Activated T-helper 17 cell treated with anti-CD3 and anti-CD28 coated beads, Interleukin-2, amount 50 U/mL, for 72 hours (primary cell): ENCODE data around the gene DDI2. TPM values are rescaled to one million over a fixed set of nuclear protein-coding genes. Genes with fewer than 3 reads are reported as not detected.
"Not testable (repeated sequence)": the region's sequence is repeated elsewhere in the genome, so short reads cannot be mapped to it uniquely, and the experiment has no call there.

Source experiments
- ATAC-seq: fragments of 150-1000 bp; cut with Tn5 transposase; replicated peaks from 2 replicates; pipeline ENCODE4 v1.10.0; 2021; ENCODE audit warnings: mild to moderate bottlenecking, moderate library complexity
- H3K27ac Mint-ChIP-seq: one replicate; pipeline ENCODE4 v1.8.0; 2022; ENCODE audit warnings: mixed read lengths
- H3K27me3 Mint-ChIP-seq: one replicate; pipeline ENCODE4 v1.8.0; 2022; ENCODE audit warnings: mixed read lengths
- H3K36me3 Mint-ChIP-seq: one replicate; pipeline ENCODE4 v1.8.0; 2022; ENCODE audit warnings: low read depth, mild to moderate bottlenecking, mixed read lengths
- H3K4me1 Mint-ChIP-seq: one replicate; pipeline ENCODE4 v1.8.0; 2022; ENCODE audit warnings: mixed read lengths
- H3K4me3 Mint-ChIP-seq: one replicate; pipeline ENCODE4 v1.8.0; 2022; ENCODE audit warnings: mild to moderate bottlenecking, mixed read lengths
- H3K9me3 Mint-ChIP-seq: one replicate; pipeline ENCODE4 v1.8.0; 2022; ENCODE audit warnings: mixed read lengths
- total RNA-seq, 2 donors: library from RNA; stranded (reverse); gene quantifications; one replicate each; pipeline ENCODE4 v1.2.3, GENCODE V29; 2022

The DDI2 gene
- total RNA-seq, 2 donors from 2014 or later, result 28.3 to 39.3 TPM

DNA sequence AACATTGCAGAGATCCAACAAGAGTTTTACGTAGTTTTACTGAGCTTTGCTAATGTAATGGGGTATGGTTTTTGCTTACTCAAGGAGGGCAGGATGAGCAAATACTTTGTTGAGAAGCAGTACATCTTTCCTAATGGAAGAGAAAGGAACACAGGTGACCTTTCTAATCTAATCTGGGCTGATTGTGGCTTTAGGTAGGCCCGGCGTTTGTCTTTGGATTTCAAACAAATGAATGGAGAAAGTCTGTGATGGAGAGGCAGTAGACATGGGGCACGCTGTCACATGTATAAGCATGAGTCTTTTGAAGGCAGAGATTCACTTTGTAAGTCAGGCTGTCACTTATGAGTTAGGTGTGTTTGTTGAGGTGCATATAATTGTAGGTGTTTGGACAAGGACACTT is 68.6 kb downstream of the DDI2 start:
- Mint-ChIP-seq H3K27ac (peak overlapping the region; percentile 84), H3K9me3 (no peaks in the 10 kb centered on the region), H3K27me3 (no peaks in the 10 kb centered on the region), H3K36me3 (peaks cover 8% of the 10 kb centered on the region), H3K4me1 (peaks cover 23% of the 10 kb centered on the region), H3K4me3 (peak overlapping the region; percentile 85)
- no peak for ATAC-seq

DNA sequence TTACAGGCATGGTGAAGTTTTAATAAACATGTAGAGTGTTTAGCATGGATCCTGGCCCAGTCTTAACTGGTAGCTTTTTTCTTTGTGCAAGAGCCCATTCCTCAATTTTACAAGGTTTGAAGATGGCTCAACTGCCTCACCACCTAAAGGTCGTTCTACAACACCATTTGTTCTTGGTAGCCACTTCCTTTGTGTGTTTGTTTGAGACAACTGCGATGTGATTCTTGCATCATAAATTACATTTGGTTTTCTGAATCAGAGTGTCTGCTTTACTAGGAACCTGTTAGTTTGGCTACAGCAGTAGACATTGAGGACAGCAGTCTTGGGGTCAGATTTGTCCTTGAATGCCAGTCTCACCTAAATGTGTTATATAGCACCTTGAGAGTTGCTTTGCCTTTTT is 70.2 kb downstream of the DDI2 start:
- ATAC-seq, result no peak
- no peak overlapping the region for H3K27ac Mint-ChIP-seq
- peaks cover 8% of the 10 kb centered on the region for H3K36me3 Mint-ChIP-seq
- H3K4me1 Mint-ChIP-seq, result peaks cover 24% of the 10 kb centered on the region
- H3K9me3 Mint-ChIP-seq, result no peaks in the 10 kb centered on the region
- no peaks in the 10 kb centered on the region for H3K27me3 Mint-ChIP-seq
- H3K4me3 Mint-ChIP-seq, result no peak overlapping the region

DNA sequence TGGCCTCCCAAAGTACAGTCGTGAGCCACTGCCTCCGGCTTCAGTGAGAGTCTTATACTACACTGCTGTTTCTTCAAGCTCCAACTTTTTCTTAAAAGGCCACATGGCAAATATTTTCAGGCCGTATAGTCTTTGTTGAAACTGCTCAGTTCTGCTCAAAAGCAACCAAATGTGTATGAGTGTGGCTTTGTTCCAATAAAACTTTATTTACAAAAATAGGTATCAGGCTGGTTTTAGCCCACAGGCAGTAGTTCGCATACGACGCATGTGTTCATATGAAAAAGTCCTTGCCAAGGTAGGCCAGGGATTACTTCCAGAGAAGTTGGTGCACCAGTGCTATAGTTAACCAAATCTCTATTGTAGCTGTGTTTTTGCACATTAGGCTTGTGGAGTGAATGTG is 73.1 kb downstream of the DDI2 start:
- no peaks in the 10 kb centered on the region for H3K9me3 Mint-ChIP-seq
- H3K4me3 Mint-ChIP-seq, result no peak overlapping the region
- H3K27me3 Mint-ChIP-seq, result no peaks in the 10 kb centered on the region
- H3K4me1 Mint-ChIP-seq, result peaks cover 18% of the 10 kb centered on the region
- peaks cover 8% of the 10 kb centered on the region for H3K36me3 Mint-ChIP-seq
- no peak overlapping the region for H3K27ac Mint-ChIP-seq
- no peak for ATAC-seq

DNA sequence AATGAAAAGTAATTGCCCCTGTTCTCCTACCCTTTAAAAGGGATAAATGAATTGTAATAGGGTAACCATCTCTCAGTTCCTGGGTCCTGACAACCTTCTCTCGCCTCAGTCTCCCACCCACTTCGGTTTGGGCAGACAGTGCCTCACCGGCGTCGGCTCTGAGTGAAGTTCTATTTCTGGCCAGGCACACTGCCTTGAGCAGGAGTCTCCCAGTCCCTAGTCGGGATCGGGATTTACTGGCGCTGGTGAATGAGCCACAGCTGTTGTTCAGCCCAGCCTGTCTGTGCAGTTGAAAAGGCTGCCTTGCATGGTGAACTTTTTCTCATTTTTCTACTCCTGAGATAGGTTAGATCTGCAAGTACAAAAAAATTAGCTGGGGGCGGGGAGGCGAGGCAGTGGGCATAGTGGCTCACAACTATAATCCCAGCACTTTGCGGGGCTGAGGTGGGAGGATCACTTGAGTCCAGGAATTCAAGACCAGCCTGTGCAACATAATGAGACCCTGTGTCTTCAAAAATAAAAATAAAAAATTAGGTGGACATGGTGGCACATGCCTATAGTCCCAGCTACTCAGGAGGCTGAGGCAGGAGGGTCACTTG is 74.3 kb downstream of the DDI2 start:
- peaks cover 13% of the 10 kb centered on the region for H3K4me1 Mint-ChIP-seq
- no peak overlapping the region for H3K4me3 Mint-ChIP-seq
- no peaks in the 10 kb centered on the region for H3K27me3 Mint-ChIP-seq
- peaks cover 8% of the 10 kb centered on the region for H3K36me3 Mint-ChIP-seq
- no peak overlapping the region for H3K27ac Mint-ChIP-seq
- ATAC-seq, result no peak
- H3K9me3 Mint-ChIP-seq, result no peaks in the 10 kb centered on the region

DNA sequence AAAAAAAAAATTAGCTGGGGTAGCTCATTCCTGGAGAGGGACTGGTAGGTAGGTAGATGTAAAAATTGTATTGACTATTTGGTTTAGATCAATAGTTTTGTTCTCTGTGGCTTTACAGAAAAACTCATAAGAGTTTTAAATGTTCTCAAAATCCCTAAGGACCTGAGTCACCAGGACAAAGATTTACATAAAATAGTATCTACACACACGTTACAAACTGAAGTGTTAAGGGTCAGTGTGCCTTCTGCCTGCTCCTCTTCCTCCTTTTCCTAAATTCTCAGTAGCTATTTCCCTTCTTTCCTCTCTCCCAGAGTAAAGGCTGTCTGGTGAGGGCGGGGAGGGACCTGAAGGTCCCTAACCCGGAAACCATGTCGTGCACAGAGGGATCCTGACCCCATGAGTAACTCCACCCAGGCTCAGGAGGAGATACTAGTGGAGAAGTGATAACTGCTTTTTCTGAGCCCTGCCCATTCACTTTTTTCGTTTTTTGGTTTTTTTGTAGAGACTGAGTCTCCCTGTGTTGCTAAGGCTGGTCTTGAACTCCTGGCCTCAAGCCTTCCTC is 74.9 kb downstream of the DDI2 start:
- Mint-ChIP-seq H3K27ac (no peak overlapping the region), H3K4me3 (no peak overlapping the region), H3K27me3 (no peaks in the 10 kb centered on the region), H3K36me3 (peaks cover 8% of the 10 kb centered on the region), H3K9me3 (no peaks in the 10 kb centered on the region), H3K4me1 (peaks cover 20% of the 10 kb centered on the region)
- ATAC-seq, result no peak

DNA sequence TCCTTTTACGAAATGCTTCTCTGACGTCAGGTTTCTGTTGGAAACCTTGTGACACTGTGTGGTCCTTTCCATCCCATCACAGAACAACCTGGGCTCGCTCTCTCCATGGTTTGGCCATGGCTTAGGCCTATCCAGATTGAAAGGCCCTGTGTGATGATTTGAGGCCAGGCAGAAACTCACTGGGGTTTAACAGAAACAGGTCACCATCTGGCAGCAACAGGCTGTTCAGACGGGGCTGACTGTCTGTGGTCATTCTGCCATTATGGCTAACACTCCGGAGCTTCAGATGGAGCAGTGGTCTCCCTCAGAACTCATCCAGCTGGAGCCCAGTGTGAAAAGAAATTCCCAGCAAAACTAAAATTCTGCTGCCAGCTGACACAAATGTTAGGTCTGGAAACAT is 76.1 kb downstream of the DDI2 start:
- Mint-ChIP-seq H3K36me3 (no peaks in the 10 kb centered on the region), H3K9me3 (no peaks in the 10 kb centered on the region), H3K4me3 (no peak overlapping the region), H3K4me1 (peaks cover 16% of the 10 kb centered on the region), H3K27me3 (no peaks in the 10 kb centered on the region), H3K27ac (no peak overlapping the region)
- ATAC-seq, result no peak

DNA sequence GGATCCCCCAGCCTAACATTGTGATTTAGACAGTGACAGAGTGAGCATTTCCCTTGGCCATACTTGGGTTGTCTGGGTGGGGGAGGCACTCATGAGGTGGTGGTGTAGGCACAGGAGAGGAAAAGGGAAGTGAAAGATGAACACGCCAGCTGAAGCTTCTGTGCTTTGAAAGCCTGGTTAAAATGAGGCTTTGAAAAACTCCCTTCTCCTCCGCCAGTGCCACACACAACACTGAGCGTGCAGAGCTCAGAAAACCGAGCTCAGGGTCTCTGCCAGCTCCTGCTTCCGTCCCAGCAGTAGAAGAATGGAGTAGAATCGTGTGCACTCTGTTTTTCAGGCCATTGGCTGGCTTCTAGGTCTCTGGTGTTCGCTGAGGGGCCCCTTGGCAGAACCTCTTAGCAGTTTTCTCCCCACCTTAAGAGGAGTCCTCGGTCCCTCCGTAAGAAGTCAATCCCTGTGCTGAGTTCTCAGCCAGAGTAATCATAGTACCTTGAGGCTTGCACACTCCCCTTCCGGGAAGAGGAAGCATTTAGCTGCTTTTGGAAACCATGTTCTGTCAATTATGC is 79.8 kb downstream of the DDI2 start:
- Mint-ChIP-seq H3K4me1 (peaks cover 18% of the 10 kb centered on the region), H3K4me3 (peak overlapping the region; percentile 77), H3K27ac (peak overlapping the region; percentile 91), H3K36me3 (no peaks in the 10 kb centered on the region), H3K9me3 (no peaks in the 10 kb centered on the region), H3K27me3 (no peaks in the 10 kb centered on the region)
- peak; percentile 89 for ATAC-seq

DNA sequence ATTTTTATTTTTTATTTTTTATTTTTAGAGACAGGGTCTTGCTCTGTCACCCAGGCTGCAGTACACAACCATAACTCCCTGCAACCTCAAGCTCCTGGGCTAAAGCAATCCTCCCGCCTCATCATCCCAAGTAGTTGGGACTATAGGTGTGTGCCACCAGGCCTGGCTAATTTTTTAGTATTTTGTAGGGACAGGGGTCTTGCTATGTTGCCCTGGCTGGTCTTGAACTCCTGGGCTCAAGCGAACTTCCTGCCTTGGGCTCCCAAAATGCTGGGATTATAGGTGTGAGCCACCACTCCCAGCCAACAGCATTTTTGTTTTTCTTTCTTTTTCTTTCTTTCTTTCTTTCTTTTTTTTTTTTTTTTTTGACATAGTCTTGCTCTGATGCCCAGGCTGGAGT is 80.9 kb downstream of the DDI2 start:
- H3K9me3 Mint-ChIP-seq, result no peaks in the 10 kb centered on the region

DNA sequence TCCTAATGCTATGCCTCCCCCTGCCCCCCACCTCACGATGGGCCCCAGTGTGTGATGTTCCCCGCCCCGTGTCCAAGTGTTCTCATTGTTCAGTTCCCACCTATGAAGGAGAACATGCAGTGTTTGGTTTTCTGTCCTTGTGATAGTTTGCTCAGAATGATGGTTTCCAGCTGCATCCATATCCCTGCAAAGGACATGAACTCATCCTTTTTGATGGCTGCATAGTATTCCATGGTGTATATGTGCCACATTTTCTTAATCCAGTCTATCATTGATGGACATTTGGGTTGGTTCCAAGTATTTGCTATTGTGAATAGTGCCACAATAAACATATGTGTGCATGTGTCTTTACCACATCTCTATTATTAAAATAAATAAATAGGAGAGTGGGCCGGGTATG is 82.1 kb downstream of the DDI2 start:
- H3K4me1 Mint-ChIP-seq, result peaks cover 15% of the 10 kb centered on the region
- not testable (repeated sequence) for ATAC-seq, H3K4me3 Mint-ChIP-seq, H3K36me3 Mint-ChIP-seq, H3K27me3 Mint-ChIP-seq, H3K9me3 Mint-ChIP-seq, H3K27ac Mint-ChIP-seq

More for the DNA sequence above, 80.9 kb downstream of the DDI2 start:
- H3K36me3 Mint-ChIP-seq, result no peaks in the 10 kb centered on the region
- no peak for ATAC-seq
- peaks cover 15% of the 10 kb centered on the region for H3K4me1 Mint-ChIP-seq
- H3K27ac Mint-ChIP-seq, result no peak overlapping the region
- no peaks in the 10 kb centered on the region for H3K27me3 Mint-ChIP-seq
- H3K4me3 Mint-ChIP-seq, result no peak overlapping the region

DNA sequence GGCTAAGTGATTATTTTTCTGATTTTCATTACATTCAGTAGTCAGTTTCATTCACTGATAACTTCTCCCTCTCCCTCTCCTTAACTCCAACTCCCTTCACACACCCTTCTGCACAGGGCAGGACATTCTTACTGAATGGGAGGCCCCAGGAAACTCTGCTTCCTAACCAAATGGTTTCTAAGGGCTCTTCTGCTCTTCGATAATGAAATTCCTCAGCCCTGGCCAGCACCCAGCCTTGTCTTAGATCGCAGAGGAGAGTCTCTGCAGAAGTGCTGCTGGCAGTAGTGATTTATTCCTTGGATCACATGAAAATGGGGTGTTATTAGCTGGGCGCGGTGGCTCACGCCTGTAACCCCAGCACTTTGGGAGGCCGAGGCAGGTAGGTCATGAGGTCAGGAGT is 83.2 kb downstream of the DDI2 start:
- peaks cover 15% of the 10 kb centered on the region for H3K4me1 Mint-ChIP-seq
- no peaks in the 10 kb centered on the region for H3K9me3 Mint-ChIP-seq
- H3K4me3 Mint-ChIP-seq, result no peak overlapping the region
- no peak for ATAC-seq
- peaks cover 11% of the 10 kb centered on the region for H3K36me3 Mint-ChIP-seq
- no peak overlapping the region for H3K27ac Mint-ChIP-seq
- H3K27me3 Mint-ChIP-seq, result no peaks in the 10 kb centered on the region

DNA sequence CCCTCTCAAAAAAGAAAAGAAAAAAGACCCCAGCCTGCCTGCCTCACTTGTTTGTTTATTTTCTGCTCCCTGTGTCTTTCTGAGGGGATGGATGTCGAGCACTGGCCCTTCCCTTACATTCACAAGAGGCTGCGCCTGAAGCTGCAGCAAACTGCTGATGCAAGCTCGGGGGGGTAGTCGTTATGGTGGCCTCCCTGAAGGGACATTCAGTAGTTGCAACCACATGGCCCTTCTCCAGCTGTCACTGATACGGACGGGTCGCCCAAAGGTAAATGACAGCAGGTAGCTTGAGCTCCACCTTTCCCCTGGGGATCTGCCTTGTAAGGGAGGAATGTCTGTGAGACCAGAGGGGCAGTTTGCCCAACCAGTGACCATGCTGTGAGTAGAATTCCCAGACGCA is 84.5 kb downstream of the DDI2 start:
- ATAC-seq, result no peak

DNA sequence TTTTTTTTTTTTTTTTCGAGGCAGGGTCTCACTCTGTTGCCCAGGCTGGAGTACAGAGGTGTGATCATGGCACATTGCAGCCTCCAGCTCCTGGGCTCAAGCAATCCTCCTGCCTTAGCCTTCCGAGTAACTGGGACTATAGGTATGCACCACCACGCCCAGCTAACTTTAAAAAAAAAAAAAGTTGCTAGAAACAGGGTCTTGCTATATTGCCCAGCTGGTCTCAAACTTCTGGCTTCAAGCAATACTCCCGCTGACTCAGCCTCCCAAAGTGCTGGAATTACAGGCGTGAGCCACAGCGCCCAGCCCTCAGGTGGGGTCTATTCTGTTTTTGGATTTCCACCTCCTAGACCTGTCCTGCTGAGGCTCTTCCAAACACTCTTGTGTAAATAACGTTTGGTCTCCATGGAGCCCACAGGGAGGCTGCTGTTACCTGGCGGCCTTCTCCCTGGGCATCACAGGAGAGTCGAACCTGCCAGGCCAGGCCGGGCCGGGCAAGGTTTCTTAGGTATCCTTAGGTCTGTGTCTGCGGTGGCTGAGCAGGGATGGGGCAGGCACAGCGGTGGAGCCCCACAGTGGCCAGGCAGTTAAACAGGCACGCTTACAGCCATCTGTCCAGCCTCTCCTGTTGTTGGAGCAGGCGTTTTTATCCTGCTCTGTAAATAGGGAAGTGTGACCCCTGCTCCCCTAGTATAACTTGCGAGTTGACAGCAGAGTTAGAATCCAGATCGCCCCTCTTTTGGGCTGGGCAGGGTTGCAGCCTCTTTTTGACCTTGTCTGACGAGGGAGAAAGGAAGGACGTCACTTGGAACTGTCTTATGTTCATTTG is 85.7 kb downstream of the DDI2 start:
- H3K27me3 Mint-ChIP-seq, result no peaks in the 10 kb centered on the region
- peak overlapping the region; percentile 29 for H3K27ac Mint-ChIP-seq
- no peaks in the 10 kb centered on the region for H3K9me3 Mint-ChIP-seq
- H3K4me1 Mint-ChIP-seq, result peaks cover 4% of the 10 kb centered on the region
- no peak for ATAC-seq
- no peak overlapping the region for H3K4me3 Mint-ChIP-seq
- peaks cover 25% of the 10 kb centered on the region for H3K36me3 Mint-ChIP-seq

More for the DNA sequence above, 84.5 kb downstream of the DDI2 start:
- Mint-ChIP-seq H3K27me3 (no peaks in the 10 kb centered on the region), H3K27ac (no peak overlapping the region), H3K9me3 (no peaks in the 10 kb centered on the region), H3K4me1 (peaks cover 12% of the 10 kb centered on the region), H3K4me3 (no peak overlapping the region), H3K36me3 (peaks cover 23% of the 10 kb centered on the region)

DNA sequence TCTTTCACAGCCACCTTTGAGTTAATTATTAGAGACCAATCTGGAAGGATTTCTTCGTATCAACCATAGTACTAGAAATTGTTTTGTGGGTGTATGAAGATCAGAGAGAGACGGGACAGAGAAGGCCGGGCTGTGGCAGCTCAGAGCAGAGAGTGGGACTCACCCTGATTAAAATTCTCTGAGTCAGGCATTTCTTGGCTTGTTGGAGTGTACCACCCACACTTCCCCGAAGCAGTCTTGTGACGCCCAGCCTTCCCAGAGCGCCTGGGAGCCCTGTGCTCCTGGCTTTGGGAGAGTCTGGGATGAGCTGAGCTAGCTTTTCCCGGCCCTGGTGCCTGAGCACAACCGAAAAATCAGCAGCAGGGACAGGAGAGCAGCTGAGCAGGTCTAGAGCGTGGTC is 86.3 kb downstream of the DDI2 start:
- no peak overlapping the region for H3K4me3 Mint-ChIP-seq
- H3K4me1 Mint-ChIP-seq, result peaks cover 4% of the 10 kb centered on the region
- H3K9me3 Mint-ChIP-seq, result no peaks in the 10 kb centered on the region
- no peaks in the 10 kb centered on the region for H3K27me3 Mint-ChIP-seq
- H3K27ac Mint-ChIP-seq, result peak overlapping the region; percentile 29
- peaks cover 25% of the 10 kb centered on the region for H3K36me3 Mint-ChIP-seq
- ATAC-seq, result no peak

DNA sequence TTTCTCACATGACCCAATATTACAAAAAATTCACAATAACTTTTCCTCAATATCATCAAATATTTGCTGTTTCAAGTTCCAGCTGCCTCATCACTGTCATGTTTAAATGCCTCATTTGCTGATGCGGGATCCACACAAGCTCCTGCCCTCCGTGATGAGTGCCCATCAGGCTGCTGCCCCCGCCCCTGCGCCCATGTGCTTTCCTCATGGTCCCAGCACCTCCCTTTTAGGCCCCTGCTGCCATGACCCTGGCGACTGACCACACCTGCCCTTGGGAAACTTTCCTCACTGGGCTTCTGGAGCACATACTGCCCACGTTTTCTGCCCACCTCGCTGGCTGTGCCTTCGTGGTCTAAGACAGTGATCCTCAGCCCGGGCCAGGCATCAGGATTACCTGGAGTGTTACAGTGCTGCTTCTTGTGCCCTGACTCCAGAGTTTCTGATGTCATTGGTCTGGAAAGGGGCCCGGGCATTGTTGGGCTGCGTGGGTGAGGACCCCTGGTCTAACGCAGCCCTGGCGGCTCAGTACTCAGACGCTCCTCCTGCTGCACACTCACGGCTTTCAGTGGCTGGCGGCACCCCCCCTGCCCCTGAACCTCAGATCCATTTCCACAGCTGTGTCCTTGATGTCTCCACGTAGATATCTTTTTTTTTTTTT is 87.4 kb downstream of the DDI2 start:
- H3K27ac Mint-ChIP-seq, result no peak overlapping the region
- H3K27me3 Mint-ChIP-seq, result no peaks in the 10 kb centered on the region
- no peaks in the 10 kb centered on the region for H3K9me3 Mint-ChIP-seq
- H3K4me1 Mint-ChIP-seq, result peaks cover 8% of the 10 kb centered on the region
- H3K4me3 Mint-ChIP-seq, result no peak overlapping the region
- peaks cover 25% of the 10 kb centered on the region for H3K36me3 Mint-ChIP-seq
- ATAC-seq, result no peak
